Naive thymus-derived CD4-positive, alpha-beta T cell (primary cell): ENCODE results near the gene KDM2A. TPM values are rescaled to one million over a fixed set of nuclear protein-coding genes. Genes with fewer than 3 reads are reported as not detected.

Experiments
- ATAC-seq: fragments of 150-1000 bp; cut with Tn5 transposase; 2 replicates; pipeline ENCODE4 v1.10.0; 2021; ENCODE audit warnings: mild to moderate bottlenecking, moderate library complexity
- CTCF ChIA-PET: fragments of 350-600 bp; sonication (Branson Sonifier 250); formaldehyde crosslinking; loops from one replicate; lab custom pipeline; 2021; ENCODE audit warnings: antibody characterized with exemption; lab: Charles Lee
- POLR2A ChIA-PET: fragments of 350-600 bp; sonication (Branson Sonifier 250); formaldehyde crosslinking; loops from one replicate; lab custom pipeline; 2021; ENCODE audit warnings: antibody characterized with exemption, inconsistent platforms; lab: Charles Lee
- DNase-seq, 9 donors: peaks; one replicate each; pipeline versions ENCODE4 v3.0.0 to v3.0.0-alpha.2; 2020 to 2022; ENCODE audit warnings: mixed read lengths in 1 of 9
- H3K27ac ChIP-seq: one replicate; pipeline ENCODE4 v1.7.0; 2013; ENCODE audit warnings: mild to moderate bottlenecking, low read depth, low read length, moderate library complexity
- H3K27me3 ChIP-seq, 2 donors: one replicate each; pipeline ENCODE4 v1.7.0; 2013; ENCODE audit warnings: low read length in 2 of 2, mild to moderate bottlenecking in 2 of 2, moderate library complexity in 2 of 2; ENCODE audit not compliant: control insufficient read depth in 2 of 2, insufficient read depth in 2 of 2
- H3K36me3 ChIP-seq, 3 experiments: 1 replicate in 2 of 3; 2 replicates in 1 of 3; pipeline ENCODE4 v1.7.0; 2013; ENCODE audit warnings: low read length in 3 of 3, mild to moderate bottlenecking in 3 of 3, moderate library complexity in 1 of 3; ENCODE audit not compliant: insufficient read depth in 3 of 3, control insufficient read depth in 2 of 3
- H3K4me1 ChIP-seq, 2 donors: one replicate each; pipeline ENCODE4 v1.7.0; 2013; ENCODE audit warnings: low read length in 2 of 2, mild to moderate bottlenecking in 2 of 2, moderate library complexity in 1 of 2; ENCODE audit not compliant: control insufficient read depth in 2 of 2, insufficient read depth in 2 of 2
- H3K4me3 ChIP-seq: 2 replicates; pipeline ENCODE4 v1.7.0; 2013; ENCODE audit warnings: mild to moderate bottlenecking, low read length
- H3K9me3 ChIP-seq, 3 experiments: 1 replicate in 2 of 3; 2 replicates in 1 of 3; pipeline ENCODE4 v1.7.0; 2013; ENCODE audit warnings: low read length in 3 of 3; ENCODE audit not compliant: control insufficient read depth in 2 of 3
- H3K27ac Mint-ChIP-seq, 9 donors: one replicate each; pipeline ENCODE4 v1.8.0; 2020 to 2022; ENCODE audit warnings: mixed read lengths in 9 of 9, mild to moderate bottlenecking in 8 of 9, moderate library complexity in 5 of 9, inconsistent platforms in 2 of 9
- H3K27me3 Mint-ChIP-seq, 5 donors: one replicate each; pipeline ENCODE4 v1.8.0; 2021 to 2022; ENCODE audit warnings: mixed read lengths in 5 of 5, mild to moderate bottlenecking in 1 of 5
- H3K36me3 Mint-ChIP-seq, 5 donors: one replicate each; pipeline ENCODE4 v1.8.0; 2020 to 2022; ENCODE audit warnings: mixed read lengths in 5 of 5, mild to moderate bottlenecking in 3 of 5, inconsistent platforms in 1 of 5
- H3K4me1 Mint-ChIP-seq, 7 donors: one replicate each; pipeline ENCODE4 v1.8.0; 2020 to 2022; ENCODE audit warnings: mixed read lengths in 7 of 7, mild to moderate bottlenecking in 3 of 7, inconsistent platforms in 1 of 7
- H3K4me3 Mint-ChIP-seq, 10 donors: one replicate each; pipeline ENCODE4 v1.8.0; 2020 to 2022; ENCODE audit warnings: mild to moderate bottlenecking in 10 of 10, mixed read lengths in 10 of 10, moderate library complexity in 6 of 10, inconsistent platforms in 2 of 10
- H3K9me3 Mint-ChIP-seq, 11 donors: one replicate each; pipeline ENCODE4 v1.8.0; 2020 to 2022; ENCODE audit warnings: mixed read lengths in 11 of 11, mild to moderate bottlenecking in 4 of 11, inconsistent platforms in 1 of 11, moderate library complexity in 1 of 11
- intact Hi-C, 2 donors: fragments of 100-400 bp; cut with micrococcal nuclease; formaldehyde crosslinking; loops; one replicate each; pipeline ENCODE4 v1.15.1; 2023
- polyA plus RNA-seq, 2 donors: library from polyadenylated mRNA; unstranded; fragments of 300-500 nt; fragmentation: Illumina TruSeq; gene quantifications; one replicate each; pipeline ENCODE4 v1.2.3, GENCODE V29; 2021
- total RNA-seq, 6 experiments: library from RNA in 5 of 6; stranded (reverse) in 5 of 6; gene quantifications; 1 replicate in 5 of 6; 2 replicates in 1 of 6; pipeline ENCODE4 v1.2.3 and lab custom pipeline; 2021 to 2026

Gene KDM2A
- total and polyA plus RNA-seq, 7 experiments from 2014 or later = 8.7 to 298 (median 223) TPM

DNA sequence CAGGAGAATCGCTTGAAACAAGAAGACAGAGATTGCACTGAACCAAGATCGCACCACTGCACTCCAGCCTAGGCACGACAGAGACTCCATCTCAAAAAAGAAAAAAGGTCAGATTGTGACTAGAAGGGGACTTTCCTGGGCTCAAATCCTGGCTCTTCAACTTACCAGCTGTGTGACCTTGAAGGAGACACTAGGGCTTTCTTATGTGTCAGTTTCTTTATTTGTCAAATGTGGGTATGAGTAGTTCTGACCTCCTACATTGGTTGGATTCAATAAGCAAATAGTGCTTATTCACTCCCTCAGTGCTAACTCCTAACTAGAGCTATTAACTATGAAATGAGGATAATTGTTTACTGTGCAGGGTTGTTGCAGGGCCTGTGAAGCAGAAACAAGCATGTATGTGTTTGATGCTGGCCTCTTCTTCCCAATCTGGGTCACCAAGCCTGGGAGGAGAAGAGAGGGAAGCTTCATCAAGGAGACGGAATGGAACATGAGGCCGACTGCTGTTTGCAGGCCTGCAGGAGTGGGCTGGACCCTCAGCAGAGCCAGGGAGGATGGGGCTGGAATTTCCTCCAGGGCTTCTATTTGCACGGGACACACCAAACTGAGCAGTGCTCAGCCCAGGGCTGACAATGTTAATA, 39.9 kb upstream of the KDM2A start:
- Mint-ChIP-seq H3K27ac (no peak overlapping the region), H3K36me3 (peaks cover 0 to 4% (median 0%) of the 10 kb centered on the region in 5 donors), H3K4me1 (peaks cover 10 to 22% (median 15%) of the 10 kb centered on the region in 7 donors), H3K27me3 (peaks cover 0 to 6% (median 4%) of the 10 kb centered on the region in 5 donors), H3K9me3 (no peaks in the 10 kb centered on the region), H3K4me3 (no peak overlapping the region)
- CTCF ChIA-PET = interaction anchor here (1.0 to 1.5 kb wide), 4 partner anchors 82 to 304 kb away, joined by 3 to 12 read pairs (median 6); no protein-coding TSS in a partner anchor
- intact Hi-C loops = no loop called here
- ATAC-seq (no peak), DNase-seq (no peak)
- POLR2A ChIA-PET = interaction anchor here (0.8 kb wide), 1 partner anchor 94 kb away, joined by 5 read pairs; no protein-coding TSS in a partner anchor
- H3K27ac ChIP-seq = no peak overlapping the region
- H3K36me3 ChIP-seq = no peaks in the 10 kb centered on the region
- H3K9me3 ChIP-seq = no peaks in the 10 kb centered on the region
- H3K4me1 ChIP-seq = peaks cover 7 to 10% of the 10 kb centered on the region in 2 donors
- H3K4me3 ChIP-seq = no peak overlapping the region
- no peaks in the 10 kb centered on the region for H3K27me3 ChIP-seq

DNA sequence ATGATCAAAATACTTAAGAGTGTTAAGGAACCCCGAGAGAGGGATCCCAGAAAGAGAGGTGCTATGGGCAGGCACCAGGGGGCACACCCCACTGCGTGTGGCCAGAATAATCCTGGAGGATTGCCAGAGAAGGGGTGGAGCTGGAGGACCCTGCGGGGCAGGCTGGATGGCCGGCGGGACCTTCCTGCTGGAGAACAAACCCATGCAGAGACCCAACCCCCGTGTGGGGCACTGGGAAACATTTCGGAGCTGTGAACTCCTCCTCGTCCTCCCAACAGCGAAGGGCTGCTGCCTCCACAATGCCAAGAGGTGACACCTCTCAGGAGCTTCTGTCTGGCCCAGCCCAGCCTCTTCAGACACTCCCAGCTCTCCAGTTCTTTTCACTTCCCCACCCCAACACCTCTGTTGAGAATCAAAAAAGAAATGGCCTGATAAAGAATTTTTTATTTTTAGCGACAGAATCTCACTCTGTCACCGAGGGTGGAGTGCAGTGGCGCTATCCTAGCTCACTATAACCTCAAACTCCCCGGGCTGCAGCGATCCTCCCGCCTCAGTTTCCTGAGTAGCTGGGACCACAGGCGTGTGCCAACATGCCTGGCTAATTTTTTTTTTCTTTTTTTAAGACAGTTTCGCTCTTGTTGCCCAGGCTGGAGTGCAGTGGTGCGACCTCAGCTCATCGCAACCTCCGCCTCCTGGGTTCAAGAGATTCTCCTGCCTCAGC, 36.8 kb upstream of the KDM2A start:
- no peaks in the 10 kb centered on the region for H3K9me3 ChIP-seq
- POLR2A ChIA-PET = interaction anchor here (0.6 to 2.4 kb wide), 4 partner anchors 23 to 109 kb away, joined by 3 to 16 read pairs (median 3); partner anchors contain the start of gene KDM2A
- H3K27ac ChIP-seq = no peak overlapping the region
- no peaks in the 10 kb centered on the region for H3K36me3 Mint-ChIP-seq
- H3K4me1 ChIP-seq = peaks cover 7 to 10% of the 10 kb centered on the region in 2 donors
- no peaks in the 10 kb centered on the region for H3K36me3 ChIP-seq
- peaks cover 5 to 22% (median 15%) of the 10 kb centered on the region in 7 donors for H3K4me1 Mint-ChIP-seq
- DNase-seq (peak in 3 of 9 donors; percentile 5 to 13 (median 11)), ATAC-seq (no peak)
- intact Hi-C loops = loop anchor here in 1 of 2 donors (5.0 kb wide), 2 partner anchors 35 to 160 kb away; partner anchors contain the start of gene KDM2A
- H3K27me3 ChIP-seq = no peaks in the 10 kb centered on the region
- peak overlapping the region; percentile 12 to 70 (median 60) for H3K4me3 Mint-ChIP-seq
- peak overlapping the region in 3 of 9 donors; percentile 15 to 72 (median 17) for H3K27ac Mint-ChIP-seq
- H3K27me3 Mint-ChIP-seq = peaks cover 0 to 5% (median 0%) of the 10 kb centered on the region in 5 donors
- H3K9me3 Mint-ChIP-seq = no peaks in the 10 kb centered on the region
- CTCF ChIA-PET = interaction anchor here (0.5 to 4.2 kb wide), 13 partner anchors 10 to 1950 kb away, joined by 3 to 20 read pairs (median 5); no protein-coding TSS in a partner anchor
- no peak overlapping the region for H3K4me3 ChIP-seq

DNA sequence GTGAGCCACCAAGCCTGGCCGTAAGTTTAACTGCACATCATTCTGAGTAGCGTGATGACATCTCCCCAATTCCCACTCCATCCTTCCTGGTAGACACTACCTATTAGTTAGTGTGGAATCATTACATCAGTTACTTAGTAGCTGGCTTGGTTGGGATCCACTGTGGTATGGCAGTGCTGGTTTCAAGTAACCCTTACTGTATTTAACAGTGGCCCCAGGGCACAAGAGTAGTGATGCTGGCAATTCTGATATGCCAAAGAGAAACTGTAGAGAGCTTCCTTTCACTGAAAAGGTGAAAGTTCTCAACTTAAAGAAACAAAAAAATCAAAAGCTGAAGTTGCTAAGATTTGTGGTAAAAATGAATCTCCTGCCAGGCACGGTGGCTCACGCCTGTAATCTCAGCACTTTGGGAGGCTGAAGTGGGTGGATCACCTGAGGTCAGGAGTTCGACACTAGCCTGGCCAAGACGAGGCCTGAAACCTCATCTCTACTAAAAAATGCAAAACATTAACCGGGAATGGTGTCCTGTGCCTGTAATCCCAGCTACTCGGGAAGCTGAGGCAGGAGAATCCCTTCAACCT, 35.2 kb upstream of the KDM2A start:
- Histone ChIP-seq H3K4me1 (peaks cover 7 to 10% of the 10 kb centered on the region in 2 donors), H3K36me3 (no peaks in the 10 kb centered on the region), H3K27me3 (no peaks in the 10 kb centered on the region), H3K27ac (no peak overlapping the region), H3K9me3 (no peaks in the 10 kb centered on the region), H3K4me3 (no peak overlapping the region)
- H3K4me3 Mint-ChIP-seq = no peak overlapping the region
- no peak overlapping the region for H3K27ac Mint-ChIP-seq
- CTCF ChIA-PET = interaction anchor here (0.9 to 4.2 kb wide), 5 partner anchors 11 to 85 kb away, joined by 5 to 15 read pairs (median 6); no protein-coding TSS in a partner anchor
- POLR2A ChIA-PET = interaction anchor here (0.6 to 2.4 kb wide), 3 partner anchors 34 to 575 kb away, joined by 3 to 16 read pairs (median 4); partner anchors contain the start of gene KDM2A
- no peaks in the 10 kb centered on the region for H3K9me3 Mint-ChIP-seq
- ATAC-seq = no peak
- H3K36me3 Mint-ChIP-seq = no peaks in the 10 kb centered on the region
- no peak for DNase-seq
- peaks cover 0 to 5% (median 0%) of the 10 kb centered on the region in 5 donors for H3K27me3 Mint-ChIP-seq
- intact Hi-C loops = loop anchor here in 1 of 2 donors (5.0 kb wide), 2 partner anchors 33 to 158 kb away; partner anchors contain the start of gene KDM2A
- peaks cover 5 to 22% (median 15%) of the 10 kb centered on the region in 7 donors for H3K4me1 Mint-ChIP-seq

DNA sequence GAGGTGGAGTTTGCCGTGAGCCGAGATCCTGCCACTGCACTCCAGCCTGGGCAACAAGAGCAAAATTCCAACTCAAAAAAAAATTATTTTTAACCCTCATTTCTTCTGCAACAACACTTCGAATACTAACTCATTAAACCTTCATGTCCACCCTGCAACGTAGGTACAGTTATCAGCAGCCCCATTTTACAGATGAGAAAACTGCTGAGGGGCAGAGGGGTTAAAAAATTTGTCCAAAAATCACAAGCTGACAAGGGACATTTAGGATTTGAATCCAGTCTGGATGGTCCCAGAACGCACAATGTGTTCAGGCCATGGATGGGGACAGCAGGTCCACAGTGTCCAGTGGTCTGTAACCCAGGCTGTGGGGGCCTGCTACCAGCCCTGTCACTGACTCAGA, 33.4 kb upstream of the KDM2A start:
- ChIA-PET POLR2A (no interaction called here), CTCF (interaction anchor here (0.6 to 0.8 kb wide), 2 partner anchors 10 to 80 kb away, joined by 3 to 4 read pairs; no protein-coding TSS in a partner anchor)
- H3K9me3 ChIP-seq = no peaks in the 10 kb centered on the region
- Mint-ChIP-seq H3K27me3 (peaks cover 0 to 5% (median 0%) of the 10 kb centered on the region in 5 donors), H3K4me3 (no peak overlapping the region), H3K36me3 (no peaks in the 10 kb centered on the region), H3K27ac (no peak overlapping the region), H3K4me1 (peaks cover 5 to 18% (median 15%) of the 10 kb centered on the region in 7 donors), H3K9me3 (no peaks in the 10 kb centered on the region)
- H3K4me1 ChIP-seq = peaks cover 7 to 10% of the 10 kb centered on the region in 2 donors
- ATAC-seq (no peak), DNase-seq (no peak)
- no peaks in the 10 kb centered on the region for H3K36me3 ChIP-seq
- intact Hi-C loops = no loop called here
- H3K27me3 ChIP-seq = no peaks in the 10 kb centered on the region
- no peak overlapping the region for H3K27ac ChIP-seq
- H3K4me3 ChIP-seq = no peak overlapping the region

DNA sequence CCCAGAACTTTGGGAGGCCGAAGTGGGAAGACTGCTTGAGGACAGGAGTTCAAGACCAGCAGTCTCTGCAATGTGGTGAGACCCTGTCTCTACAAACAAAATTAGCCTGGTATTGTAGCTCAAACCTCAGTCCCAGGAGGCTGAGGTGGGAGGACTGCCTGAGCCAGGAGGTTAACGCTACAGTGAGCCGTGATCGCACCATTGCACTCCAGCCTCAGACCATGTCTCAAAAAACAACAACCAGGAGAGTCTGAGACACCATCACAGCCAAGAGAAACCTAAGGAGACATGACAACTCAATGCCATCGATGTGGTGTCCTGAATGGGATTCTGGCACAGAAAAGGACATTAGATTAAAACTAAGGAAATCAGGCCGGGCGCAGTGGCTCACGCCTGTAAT, 28.3 kb upstream of the KDM2A start:
- no peak for ATAC-seq
- no peaks in the 10 kb centered on the region for H3K27me3 Mint-ChIP-seq

DNA sequence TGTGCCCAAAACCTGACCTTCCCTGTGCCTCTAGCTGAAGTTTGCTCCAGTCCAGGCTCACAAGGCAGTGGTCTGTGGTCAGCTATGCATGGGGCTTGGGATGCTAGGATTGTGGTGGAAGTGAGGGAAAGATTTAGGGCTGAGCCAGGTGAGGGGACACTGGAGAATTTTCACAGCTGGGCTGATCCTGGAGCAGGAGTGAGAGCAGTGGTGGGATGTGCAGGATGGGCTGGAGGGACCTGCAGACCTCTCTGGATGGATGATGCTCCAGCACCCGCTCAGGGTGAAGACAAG, 23.9 kb upstream of the KDM2A start:
- H3K36me3 Mint-ChIP-seq = no peaks in the 10 kb centered on the region
- Histone ChIP-seq H3K9me3 (no peaks in the 10 kb centered on the region), H3K27ac (no peak overlapping the region), H3K36me3 (no peaks in the 10 kb centered on the region), H3K4me3 (no peak overlapping the region), H3K4me1 (peaks cover 0 to 5% of the 10 kb centered on the region in 2 donors), H3K27me3 (no peaks in the 10 kb centered on the region)
- intact Hi-C loops = no loop called here
- POLR2A ChIA-PET = interaction anchor here (0.6 to 1.4 kb wide), 2 partner anchors 22 to 23 kb away, joined by 3 to 4 read pairs; partner anchors contain the start of gene KDM2A
- no peaks in the 10 kb centered on the region for H3K27me3 Mint-ChIP-seq
- H3K27ac Mint-ChIP-seq = no peak overlapping the region
- peaks cover 0 to 1% (median 0%) of the 10 kb centered on the region in 11 donors for H3K9me3 Mint-ChIP-seq
- no peak for ATAC-seq
- H3K4me1 Mint-ChIP-seq = peaks cover 7 to 16% (median 13%) of the 10 kb centered on the region in 7 donors
- DNase-seq = no peak
- no peak overlapping the region for H3K4me3 Mint-ChIP-seq
- CTCF ChIA-PET = interaction anchor here (0.7 kb wide), 2 partner anchors 21 to 73 kb away, joined by 3 to 4 read pairs; no protein-coding TSS in a partner anchor

More for the DNA sequence above, 28.3 kb upstream of the KDM2A start:
- Histone ChIP-seq H3K36me3 (no peaks in the 10 kb centered on the region), H3K27ac (no peak overlapping the region), H3K4me3 (no peak overlapping the region), H3K27me3 (no peaks in the 10 kb centered on the region), H3K4me1 (no peaks in the 10 kb centered on the region), H3K9me3 (no peaks in the 10 kb centered on the region)
- POLR2A ChIA-PET = no interaction called here
- no peak for DNase-seq
- CTCF ChIA-PET = no interaction called here
- Mint-ChIP-seq H3K36me3 (no peaks in the 10 kb centered on the region), H3K4me3 (no peak overlapping the region), H3K9me3 (no peaks in the 10 kb centered on the region), H3K27ac (peak overlapping the region in 1 of 9 donors; percentile 51), H3K4me1 (peaks cover 0 to 2% (median 0%) of the 10 kb centered on the region in 7 donors)
- intact Hi-C loops = no loop called here
